Brain microvascular endothelial cell (primary cell): Measurements from ENCODE around the gene FAM53B.
A peak's percentile ranks its signal among the peaks of the same experiment; 100 is the strongest.
"Not testable (repeated sequence)": the region's sequence is repeated elsewhere in the genome, so short reads cannot be mapped to it uniquely, and the experiment has no call there.

Source experiments
- DNase-seq: peaks from one replicate; pipeline ENCODE4 v3.0.0-alpha.2; 2020
- H3K27ac ChIP-seq: fragments of 250-450 bp; sonication (Bioruptor Pico); 2 replicates; pipeline ENCODE4 v1.5.1; 2020; ENCODE audit warnings: mild to moderate bottlenecking, moderate library complexity
- H3K27me3 ChIP-seq: fragments of 250-450 bp; sonication (Bioruptor Pico); replicated peaks from 2 replicates; pipeline ENCODE4 v1.5.1; 2020; ENCODE audit warnings: mild to moderate bottlenecking
- H3K36me3 ChIP-seq: fragments of 250-450 bp; sonication (Bioruptor Pico); replicated peaks from 2 replicates; pipeline ENCODE4 v1.5.1; 2020; ENCODE audit warnings: mild to moderate bottlenecking
- H3K4me3 ChIP-seq: 2 replicates; pipeline ENCODE4 v1.5.1; 2011; ENCODE audit warnings: low read depth, mild to moderate bottlenecking, control low read depth, low read length, moderate library complexity
- in situ Hi-C: cut with HindIII; loops from 2 replicates; pipeline ENCODE4 v1.10.0; 2017; ENCODE audit warnings: low sequenced_read_pairs, low pct_ligation_motif_present
- TF ChIP-seq, protein P1 (sequence below): IDR thresholded peaks from 2 replicates; pipeline ENCODE4 v1.5.1; 2011; ENCODE audit warnings: low read depth, mild to moderate bottlenecking, moderate library complexity, low read length, control low read depth, inconsistent platforms; ENCODE audit errors: missing control alignments

The FAM53B gene, protein sequence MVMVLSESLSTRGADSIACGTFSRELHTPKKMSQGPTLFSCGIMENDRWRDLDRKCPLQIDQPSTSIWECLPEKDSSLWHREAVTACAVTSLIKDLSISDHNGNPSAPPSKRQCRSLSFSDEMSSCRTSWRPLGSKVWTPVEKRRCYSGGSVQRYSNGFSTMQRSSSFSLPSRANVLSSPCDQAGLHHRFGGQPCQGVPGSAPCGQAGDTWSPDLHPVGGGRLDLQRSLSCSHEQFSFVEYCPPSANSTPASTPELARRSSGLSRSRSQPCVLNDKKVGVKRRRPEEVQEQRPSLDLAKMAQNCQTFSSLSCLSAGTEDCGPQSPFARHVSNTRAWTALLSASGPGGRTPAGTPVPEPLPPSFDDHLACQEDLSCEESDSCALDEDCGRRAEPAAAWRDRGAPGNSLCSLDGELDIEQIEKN

DNA sequence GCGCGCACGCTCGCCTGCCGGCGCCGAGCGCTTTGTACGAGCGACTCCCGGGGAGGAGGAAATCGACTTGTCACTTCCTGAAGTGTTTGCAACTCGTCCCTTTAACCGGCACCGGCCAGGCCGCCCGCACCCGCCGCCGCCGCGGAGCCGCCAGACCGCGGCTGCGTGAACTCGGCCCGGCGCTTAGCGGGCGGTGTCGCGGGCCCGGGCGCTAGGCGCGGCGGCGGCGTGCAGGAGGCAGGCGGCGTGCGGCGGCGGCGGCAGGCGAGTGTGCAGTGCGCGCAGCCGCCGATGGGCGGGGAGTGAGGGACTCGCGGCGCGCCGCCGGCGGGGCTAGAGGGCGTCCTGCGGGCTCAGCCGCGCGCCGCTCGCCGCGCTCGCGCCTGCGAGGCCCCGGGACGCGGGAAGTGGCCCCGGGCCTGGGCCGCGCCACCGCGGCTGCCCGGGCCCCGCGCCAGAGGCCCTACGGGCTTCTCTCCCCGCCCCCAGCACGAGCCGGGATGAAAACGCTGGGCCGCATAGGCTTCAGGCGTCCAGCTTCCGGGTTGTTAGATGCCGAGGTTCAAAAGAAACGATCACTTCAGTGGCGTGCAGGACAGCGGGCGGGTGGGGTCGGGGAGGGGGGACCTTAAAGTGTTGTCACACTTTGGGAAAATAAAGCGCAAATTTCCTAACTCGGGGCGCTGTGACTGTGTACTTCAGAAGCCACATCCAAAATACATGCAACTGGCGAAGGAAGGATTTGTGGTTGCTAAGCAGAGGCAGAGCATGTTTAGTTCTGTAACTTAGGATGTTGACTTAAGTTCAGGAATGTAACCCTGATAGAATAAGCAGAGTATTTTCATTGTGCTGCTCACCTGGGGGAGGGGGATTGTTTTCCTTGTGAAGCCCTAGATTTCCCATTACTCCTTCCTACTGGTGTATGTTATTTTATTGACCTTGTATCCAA lies at the start of gene FAM53B:
FAM53B (minus strand) TSS at position 277 of the 949 bp plus-strand sequence. CDS start 37,665 bp downstream, outside the sequence.
- TF ChIP-seq, protein P1, sequence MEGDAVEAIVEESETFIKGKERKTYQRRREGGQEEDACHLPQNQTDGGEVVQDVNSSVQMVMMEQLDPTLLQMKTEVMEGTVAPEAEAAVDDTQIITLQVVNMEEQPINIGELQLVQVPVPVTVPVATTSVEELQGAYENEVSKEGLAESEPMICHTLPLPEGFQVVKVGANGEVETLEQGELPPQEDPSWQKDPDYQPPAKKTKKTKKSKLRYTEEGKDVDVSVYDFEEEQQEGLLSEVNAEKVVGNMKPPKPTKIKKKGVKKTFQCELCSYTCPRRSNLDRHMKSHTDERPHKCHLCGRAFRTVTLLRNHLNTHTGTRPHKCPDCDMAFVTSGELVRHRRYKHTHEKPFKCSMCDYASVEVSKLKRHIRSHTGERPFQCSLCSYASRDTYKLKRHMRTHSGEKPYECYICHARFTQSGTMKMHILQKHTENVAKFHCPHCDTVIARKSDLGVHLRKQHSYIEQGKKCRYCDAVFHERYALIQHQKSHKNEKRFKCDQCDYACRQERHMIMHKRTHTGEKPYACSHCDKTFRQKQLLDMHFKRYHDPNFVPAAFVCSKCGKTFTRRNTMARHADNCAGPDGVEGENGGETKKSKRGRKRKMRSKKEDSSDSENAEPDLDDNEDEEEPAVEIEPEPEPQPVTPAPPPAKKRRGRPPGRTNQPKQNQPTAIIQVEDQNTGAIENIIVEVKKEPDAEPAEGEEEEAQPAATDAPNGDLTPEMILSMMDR, result no peak
- in situ Hi-C loops, result no loop called here
- H3K36me3 ChIP-seq, result no peaks in the 10 kb centered on the region
- H3K4me3 ChIP-seq, result peak within 1 kb of the TSS; percentile 66
- peak within 1 kb of the TSS; percentile 41 for H3K27ac ChIP-seq
- H3K27me3 ChIP-seq, result no peaks in the 10 kb centered on the region
- DNase-seq, result peak; percentile 56

DNA sequence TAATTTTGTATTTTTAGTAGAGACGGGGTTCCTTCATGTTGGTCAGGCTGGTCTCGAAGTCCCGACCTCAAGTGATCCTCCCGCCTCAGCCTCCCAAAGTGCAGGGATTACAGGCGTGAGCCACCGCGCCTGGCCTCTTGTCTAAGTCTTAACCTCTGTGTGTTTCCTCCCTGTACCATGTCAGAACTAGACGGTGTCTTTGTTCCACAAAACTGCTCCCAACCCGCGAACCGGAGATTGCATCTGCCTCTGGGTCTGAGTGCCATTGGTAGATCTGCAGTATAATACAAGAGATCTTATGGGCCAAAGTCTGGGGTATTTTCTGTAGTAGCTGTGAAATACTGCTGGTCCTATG lies 48.8 kb upstream of the FAM53B start:
- no peak overlapping the region for H3K27ac ChIP-seq
- H3K4me3 ChIP-seq, result no peak overlapping the region
- DNase-seq, result no peak
- in situ Hi-C loops, result no loop called here
- H3K36me3 ChIP-seq, result no peaks in the 10 kb centered on the region
- TF ChIP-seq, protein P1, result no peak
- no peaks in the 10 kb centered on the region for H3K27me3 ChIP-seq

DNA sequence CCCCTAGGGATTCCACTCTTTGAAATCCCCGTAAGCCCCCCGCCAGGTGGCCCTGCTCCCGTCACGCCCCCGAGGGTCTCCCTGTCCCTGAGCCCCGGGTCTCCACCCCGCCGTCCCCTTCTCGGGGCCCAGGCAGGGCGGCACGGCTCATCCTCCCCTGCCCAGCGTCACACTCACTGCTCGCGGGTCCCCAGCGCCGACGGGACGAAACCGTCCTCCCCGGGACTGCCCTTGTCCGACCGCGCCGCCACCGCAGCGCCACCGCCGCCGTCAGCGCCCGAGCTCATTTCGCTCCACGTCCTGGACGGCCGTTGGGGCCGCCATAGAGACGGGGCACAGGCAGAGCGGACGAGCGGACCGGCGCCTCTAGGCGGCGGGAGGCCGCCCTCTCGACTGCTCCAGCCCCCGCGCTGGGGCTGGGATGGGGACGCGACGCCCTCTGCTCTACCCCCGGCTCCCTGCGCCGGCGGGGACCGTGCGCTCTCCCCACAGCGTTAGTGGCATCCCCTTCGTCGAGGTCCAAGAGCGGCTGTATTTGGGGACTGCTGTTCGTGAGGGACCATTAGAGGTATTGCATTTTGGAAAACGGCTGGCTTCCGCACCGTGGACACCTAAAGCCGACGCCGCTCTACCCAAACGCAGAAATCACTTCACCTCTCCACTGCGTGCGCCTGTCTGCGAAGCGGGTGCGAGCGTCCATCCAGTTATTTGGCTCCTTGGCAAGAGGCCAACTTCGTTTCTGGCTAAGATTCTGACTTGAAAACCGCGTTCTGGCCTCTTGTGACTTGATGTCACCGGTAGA lies 47.6 kb upstream of the FAM53B start, which contains the start of gene EEF1AKMT2:
EEF1AKMT2 (minus strand) TSS at position 341 of the 802 bp plus-strand sequence; CDS start at position 287, 54 bp downstream.
- Histone ChIP-seq H3K4me3 (peak within 1 kb of the TSS; percentile 98), H3K27ac (peak within 1 kb of the TSS; percentile 73), H3K36me3 (peaks cover 2% of the 10 kb centered on the region), H3K27me3 (no peaks in the 10 kb centered on the region)
- TF ChIP-seq, protein P1, result no peak
- peak; percentile 73 for DNase-seq
- in situ Hi-C loops, result no loop called here

DNA sequence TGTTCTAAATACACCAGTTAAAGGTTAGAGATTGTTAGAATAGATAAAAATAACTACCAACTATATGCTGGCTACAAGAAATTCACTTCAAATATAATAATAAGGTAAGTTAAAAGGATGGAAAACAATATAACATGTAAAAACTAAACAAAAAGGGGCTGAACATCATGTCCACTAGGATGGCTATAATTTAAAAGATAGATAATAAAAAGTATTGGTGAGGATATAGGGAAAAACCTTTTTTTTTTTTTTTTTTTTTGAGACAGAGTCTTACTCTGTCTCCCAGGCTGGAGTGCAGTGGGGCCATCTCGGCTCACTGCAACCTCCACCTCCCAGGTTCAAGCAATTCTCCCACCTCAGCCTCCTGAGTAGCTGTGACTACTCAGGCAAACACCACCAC lies 38.7 kb upstream of the FAM53B start:
- H3K27me3 ChIP-seq, H3K4me3 ChIP-seq, DNase-seq, in situ Hi-C loops, H3K27ac ChIP-seq: not testable (repeated sequence)
- H3K36me3 ChIP-seq, result peaks cover 11% of the 10 kb centered on the region

DNA sequence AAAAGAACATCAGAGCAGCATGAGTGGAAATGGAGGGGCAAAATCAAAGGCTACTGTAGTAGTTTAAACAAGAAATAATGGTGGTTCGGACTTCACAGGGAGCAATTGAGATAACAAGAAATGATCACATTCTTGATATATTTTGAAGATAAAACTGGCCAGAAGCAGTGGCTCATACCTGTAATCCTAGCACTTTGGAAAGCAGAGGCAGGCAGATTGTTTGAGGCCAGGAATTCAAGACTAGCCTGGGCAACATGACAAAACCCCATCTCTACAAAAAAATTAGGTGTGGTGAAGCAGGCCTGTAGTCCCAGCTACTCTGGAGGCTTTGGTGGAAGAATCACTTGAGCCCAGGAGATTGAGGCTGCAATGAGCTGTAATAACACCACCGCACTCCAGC lies 24.6 kb upstream of the FAM53B start:
- no peak for DNase-seq
- Histone ChIP-seq H3K27ac (no peak overlapping the region), H3K27me3 (no peaks in the 10 kb centered on the region), H3K36me3 (no peaks in the 10 kb centered on the region), H3K4me3 (no peak overlapping the region)
- TF ChIP-seq, protein P1, result no peak
- in situ Hi-C loops, result no loop called here
